ENCODE results near the gene HOXD8. TPM values are rescaled to one million over a fixed set of nuclear protein-coding genes. Genes with fewer than 3 reads are reported as not detected.

The HOXD8 gene
- total RNA-seq, 1 donor from 2014 or later = not detected

DNA sequence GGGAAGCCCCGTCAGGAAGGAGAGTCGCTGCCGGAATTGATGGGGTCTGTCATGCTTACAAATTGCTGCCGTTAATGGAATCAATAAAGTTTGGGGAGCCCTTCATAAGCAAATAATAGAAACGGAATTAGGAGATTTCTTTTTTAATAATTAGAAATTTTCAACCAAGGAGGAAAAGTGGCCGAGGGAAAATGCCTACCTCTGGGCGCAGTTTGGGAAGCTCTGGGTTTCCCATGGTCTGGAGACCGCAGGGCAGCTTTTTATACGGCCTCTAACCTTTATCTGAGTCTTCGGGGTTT, 47.0 kb upstream of the HOXD8 start:
- H3K4me2 ChIP-seq = peak overlapping the region; percentile 15
- H3K9me3 ChIP-seq (ENCODE audit: low read depth) = no peaks in the 10 kb centered on the region
- peaks cover 17% of the 10 kb centered on the region for H3K4me1 Mint-ChIP-seq
- H3K4me1 ChIP-seq = peaks cover 7% of the 10 kb centered on the region
- peaks cover 100% of the 10 kb centered on the region for H3K27me3 ChIP-seq
- no peaks in the 10 kb centered on the region for H3K9me3 Mint-ChIP-seq
- H3K9ac ChIP-seq = no peak overlapping the region
- no peak overlapping the region for H3K27ac ChIP-seq
- peaks cover 20% of the 10 kb centered on the region for H3F3A ChIP-seq (ENCODE audit: low read depth)
- no peak overlapping the region for H3K4me3 ChIP-seq
- H3K4me3 Mint-ChIP-seq = no peak overlapping the region
- no peaks in the 10 kb centered on the region for H3K36me3 ChIP-seq
- peaks cover 85% of the 10 kb centered on the region for H3K27me3 Mint-ChIP-seq (ENCODE audit: insufficient read depth, low read depth)
- TF ChIP-seq EZH2phosphoT487 (IDR thresholded peaks at IDR 0.05) (no peak), EZH2 (IDR thresholded peaks at IDR 0.05) (peak; percentile 97)
- TF ChIP-seq, protein P1, sequence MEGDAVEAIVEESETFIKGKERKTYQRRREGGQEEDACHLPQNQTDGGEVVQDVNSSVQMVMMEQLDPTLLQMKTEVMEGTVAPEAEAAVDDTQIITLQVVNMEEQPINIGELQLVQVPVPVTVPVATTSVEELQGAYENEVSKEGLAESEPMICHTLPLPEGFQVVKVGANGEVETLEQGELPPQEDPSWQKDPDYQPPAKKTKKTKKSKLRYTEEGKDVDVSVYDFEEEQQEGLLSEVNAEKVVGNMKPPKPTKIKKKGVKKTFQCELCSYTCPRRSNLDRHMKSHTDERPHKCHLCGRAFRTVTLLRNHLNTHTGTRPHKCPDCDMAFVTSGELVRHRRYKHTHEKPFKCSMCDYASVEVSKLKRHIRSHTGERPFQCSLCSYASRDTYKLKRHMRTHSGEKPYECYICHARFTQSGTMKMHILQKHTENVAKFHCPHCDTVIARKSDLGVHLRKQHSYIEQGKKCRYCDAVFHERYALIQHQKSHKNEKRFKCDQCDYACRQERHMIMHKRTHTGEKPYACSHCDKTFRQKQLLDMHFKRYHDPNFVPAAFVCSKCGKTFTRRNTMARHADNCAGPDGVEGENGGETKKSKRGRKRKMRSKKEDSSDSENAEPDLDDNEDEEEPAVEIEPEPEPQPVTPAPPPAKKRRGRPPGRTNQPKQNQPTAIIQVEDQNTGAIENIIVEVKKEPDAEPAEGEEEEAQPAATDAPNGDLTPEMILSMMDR (IDR thresholded peaks at IDR 0.05) = no peak
- no peak overlapping the region for H2AFZ ChIP-seq (replicated peaks)
- no peaks in the 10 kb centered on the region for H3K79me2 ChIP-seq (ENCODE audit: low read depth)
- no peaks in the 10 kb centered on the region for H3K36me3 Mint-ChIP-seq
- H3K27ac Mint-ChIP-seq = no peak overlapping the region
- peaks cover 86% of the 10 kb centered on the region for H4K20me1 ChIP-seq (ENCODE audit: low read depth)
- DNase-seq (ENCODE audit: low spot score) = no peak

DNA sequence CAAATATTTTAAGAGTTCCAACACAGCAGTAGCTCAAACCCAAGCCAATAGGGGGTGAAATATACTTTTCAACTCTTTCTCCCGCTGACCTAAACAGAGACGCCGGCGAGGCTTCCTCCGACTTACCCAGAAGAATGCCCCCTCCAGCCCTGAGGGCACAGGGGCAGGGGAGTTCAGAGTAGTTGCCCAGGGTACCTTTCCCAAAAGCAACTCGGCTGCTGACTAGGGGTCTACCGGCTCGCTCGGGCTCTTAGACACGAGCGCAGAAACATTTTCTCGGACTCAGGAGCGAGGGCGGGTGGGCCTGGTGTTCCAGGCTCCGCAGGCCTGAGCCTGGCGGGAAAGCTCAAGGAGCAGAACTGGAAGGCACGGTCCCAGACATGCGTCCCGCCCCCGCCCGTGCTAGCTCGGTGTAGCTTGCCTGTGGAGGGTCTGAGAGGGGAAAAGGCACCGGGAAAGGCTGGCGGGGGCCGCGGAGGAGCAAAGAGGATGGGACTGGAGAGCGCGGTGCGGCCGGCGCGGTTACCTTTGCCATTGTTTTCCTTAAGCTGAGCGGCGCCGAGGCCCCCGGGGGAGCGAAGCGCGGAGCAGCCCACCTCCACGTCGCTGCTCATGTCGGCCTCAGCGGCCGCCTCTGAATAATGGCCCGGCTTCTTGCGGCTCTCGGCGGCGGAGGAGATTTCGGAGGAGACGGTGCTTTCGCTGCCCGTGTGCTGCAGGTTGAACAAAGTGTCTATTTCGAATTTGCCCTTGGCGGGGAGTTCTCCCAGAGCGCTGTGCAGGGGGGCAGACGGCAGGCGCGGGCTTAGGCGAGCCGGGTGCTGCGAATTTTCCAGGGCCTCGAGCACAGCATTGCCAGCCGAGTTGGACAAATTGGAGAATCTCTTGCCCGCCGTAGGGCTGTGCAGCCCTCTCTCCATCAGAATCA, 46.4 kb upstream of the HOXD8 start:
- no peak overlapping the region for H3K27ac ChIP-seq
- H4K20me1 ChIP-seq (ENCODE audit: low read depth) = peaks cover 87% of the 10 kb centered on the region
- DNase-seq (ENCODE audit: low spot score) = peak; percentile 70
- H3K36me3 Mint-ChIP-seq = no peaks in the 10 kb centered on the region
- H3K4me1 Mint-ChIP-seq = peaks cover 17% of the 10 kb centered on the region
- peaks cover 20% of the 10 kb centered on the region for H3F3A ChIP-seq (ENCODE audit: low read depth)
- H3K9ac ChIP-seq = no peak overlapping the region
- H3K9me3 ChIP-seq (ENCODE audit: low read depth) = no peaks in the 10 kb centered on the region
- H3K36me3 ChIP-seq = no peaks in the 10 kb centered on the region
- peaks cover 7% of the 10 kb centered on the region for H3K4me1 ChIP-seq
- H2AFZ ChIP-seq (replicated peaks) = no peak overlapping the region
- H3K27me3 ChIP-seq = peaks cover 100% of the 10 kb centered on the region
- TF ChIP-seq, protein P1 (IDR thresholded peaks at IDR 0.05) = no peak
- peak; percentile 98 for TF ChIP-seq EZH2phosphoT487 (IDR thresholded peaks at IDR 0.05)
- TF ChIP-seq EZH2 (IDR thresholded peaks at IDR 0.05) = peak; percentile 96
- peak overlapping the region; percentile 45 for H3K4me2 ChIP-seq
- no peak overlapping the region for H3K4me3 ChIP-seq
- peaks cover 89% of the 10 kb centered on the region for H3K27me3 Mint-ChIP-seq (ENCODE audit: insufficient read depth, low read depth)
- H3K79me2 ChIP-seq (ENCODE audit: low read depth) = no peaks in the 10 kb centered on the region
- no peak overlapping the region for H3K27ac Mint-ChIP-seq
- H3K9me3 Mint-ChIP-seq = no peaks in the 10 kb centered on the region
- H3K4me3 Mint-ChIP-seq = peak overlapping the region; percentile 62

DNA sequence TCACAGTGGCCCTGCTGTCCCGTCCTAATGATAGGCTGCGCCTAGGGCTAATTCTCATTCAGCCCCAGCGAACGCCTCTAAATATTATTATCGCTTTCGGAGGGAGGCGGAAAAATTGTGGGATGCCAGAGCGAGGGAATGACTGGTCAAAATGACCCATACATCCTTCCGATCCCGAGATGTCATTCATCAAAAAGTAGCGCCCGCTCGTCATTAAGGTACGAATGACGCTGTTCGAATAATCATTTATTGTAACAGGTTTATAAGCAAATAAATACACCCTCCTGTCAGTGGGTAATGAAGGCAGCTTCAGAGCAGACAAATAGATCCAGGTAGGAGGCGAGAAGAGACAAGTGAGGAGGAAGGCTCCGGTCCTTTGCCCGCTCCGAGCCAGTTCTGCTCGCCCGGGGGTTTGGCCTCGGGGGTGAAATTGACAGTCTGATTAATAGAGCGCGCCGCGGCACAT, 45.7 kb upstream of the HOXD8 start, which contains the start of gene EVX2:
Gene EVX2 (minus strand): TSS at position 167 of the 466 bp plus-strand sequence. CDS start 186 bp downstream, outside the sequence.
- Mint-ChIP-seq H3K36me3 (no peaks in the 10 kb centered on the region), H3K27me3 (ENCODE audit: insufficient read depth, low read depth) (peaks cover 89% of the 10 kb centered on the region), H3K27ac (no peak within 1 kb of the TSS), H3K4me1 (peaks cover 17% of the 10 kb centered on the region), H3K4me3 (peak within 1 kb of the TSS; percentile 62), H3K9me3 (no peaks in the 10 kb centered on the region)
- Histone ChIP-seq H3K36me3 (no peaks in the 10 kb centered on the region), H3K9ac (no peak within 1 kb of the TSS), H3K79me2 (ENCODE audit: low read depth) (no peaks in the 10 kb centered on the region), H3K4me3 (no peak within 1 kb of the TSS), H3K9me3 (ENCODE audit: low read depth) (no peaks in the 10 kb centered on the region), H3K4me1 (peaks cover 7% of the 10 kb centered on the region), H3K27ac (no peak within 1 kb of the TSS), H3K4me2 (peak within 1 kb of the TSS; percentile 45), H3F3A (ENCODE audit: low read depth) (peaks cover 16% of the 10 kb centered on the region), H4K20me1 (ENCODE audit: low read depth) (peaks cover 84% of the 10 kb centered on the region), H3K27me3 (peaks cover 100% of the 10 kb centered on the region), H2AFZ (replicated peaks) (no peak within 1 kb of the TSS)
- no peak for DNase-seq (ENCODE audit: low spot score)
- TF ChIP-seq EZH2 (IDR thresholded peaks at IDR 0.05) = no peak
- TF ChIP-seq EZH2phosphoT487 (IDR thresholded peaks at IDR 0.05) = no peak
- TF ChIP-seq, protein P1 (IDR thresholded peaks at IDR 0.05) = no peak

Data from neural progenitor cell (in vitro differentiated cells).